MV-4-11 (cell line): ENCODE results near the gene NFIL3.

ENCODE experiments used
- DNase-seq: peaks from one replicate; lab custom pipeline; 2025; lab: John Stamatoyannopoulos, UW

Gene NFIL3

DNA sequence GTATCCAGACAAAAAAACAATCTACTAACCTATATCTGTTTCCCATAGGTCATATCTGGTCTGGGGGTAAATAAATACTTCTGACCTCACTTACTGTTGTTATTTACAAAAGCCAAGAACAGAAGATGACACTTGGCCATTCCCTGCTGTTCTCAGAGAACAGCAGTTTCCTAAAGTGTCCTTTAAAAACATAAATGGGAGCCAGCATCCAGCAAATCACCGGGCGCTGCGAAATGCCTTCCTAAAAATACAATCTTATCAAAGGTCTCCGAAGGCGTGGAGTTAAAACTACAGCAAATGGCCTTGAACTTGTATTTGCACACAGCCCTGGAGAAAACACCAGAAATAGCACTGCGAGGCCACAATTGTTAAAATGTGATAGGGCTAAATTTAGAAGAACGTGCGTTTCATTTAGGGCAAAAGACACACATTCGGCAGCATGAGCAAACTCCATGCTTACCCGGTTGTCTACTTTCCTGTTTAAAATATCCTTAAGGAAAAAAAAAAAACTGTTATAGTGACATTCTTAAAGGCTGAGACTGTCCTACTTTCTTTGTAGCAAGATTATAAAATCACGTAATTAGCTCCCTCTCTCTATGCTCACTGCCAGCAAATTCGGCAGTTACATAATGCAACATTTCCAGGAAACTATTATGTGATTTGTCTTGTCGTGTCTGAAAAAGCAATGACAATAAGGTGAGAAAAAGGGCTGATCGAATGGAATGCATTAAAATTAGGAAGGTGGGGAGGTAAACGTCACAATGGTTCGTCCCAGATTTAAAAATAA lies 1.5 kb downstream of the NFIL3 start:
- DNase-seq: peak; percentile 30

DNA sequence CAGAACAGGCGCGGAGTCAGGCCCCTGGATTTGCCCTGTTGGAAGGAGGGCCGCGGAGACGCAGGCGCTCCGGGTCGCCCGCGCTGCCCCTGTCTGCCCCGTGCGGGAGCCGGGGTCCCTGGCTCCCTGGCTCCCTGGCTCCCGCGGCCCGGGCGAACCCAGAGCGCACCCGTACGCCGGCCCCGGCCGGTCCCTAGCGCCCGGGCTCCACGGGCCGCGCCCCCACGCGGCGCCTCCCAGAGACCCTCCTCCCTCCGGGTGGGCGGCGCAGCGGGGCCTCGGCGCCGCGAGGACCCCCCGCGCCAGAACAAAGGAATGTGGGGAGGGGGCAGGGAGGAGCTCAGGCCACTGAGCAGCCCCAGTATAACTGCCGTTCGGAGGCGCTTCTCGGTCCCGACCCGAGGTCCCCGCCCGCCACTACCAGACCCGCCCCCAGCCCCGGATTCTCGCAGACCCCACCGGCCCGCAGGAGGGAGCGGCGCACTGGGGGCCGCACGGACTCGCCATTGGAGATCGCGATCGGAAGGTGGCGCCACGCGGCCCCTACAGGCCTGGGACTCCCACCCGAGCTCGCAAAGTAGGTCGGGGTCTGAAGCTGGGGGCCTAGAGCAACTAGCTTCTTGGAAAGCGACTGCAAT lies 2.4 kb downstream of the NFIL3 start:
- no peak for DNase-seq

DNA sequence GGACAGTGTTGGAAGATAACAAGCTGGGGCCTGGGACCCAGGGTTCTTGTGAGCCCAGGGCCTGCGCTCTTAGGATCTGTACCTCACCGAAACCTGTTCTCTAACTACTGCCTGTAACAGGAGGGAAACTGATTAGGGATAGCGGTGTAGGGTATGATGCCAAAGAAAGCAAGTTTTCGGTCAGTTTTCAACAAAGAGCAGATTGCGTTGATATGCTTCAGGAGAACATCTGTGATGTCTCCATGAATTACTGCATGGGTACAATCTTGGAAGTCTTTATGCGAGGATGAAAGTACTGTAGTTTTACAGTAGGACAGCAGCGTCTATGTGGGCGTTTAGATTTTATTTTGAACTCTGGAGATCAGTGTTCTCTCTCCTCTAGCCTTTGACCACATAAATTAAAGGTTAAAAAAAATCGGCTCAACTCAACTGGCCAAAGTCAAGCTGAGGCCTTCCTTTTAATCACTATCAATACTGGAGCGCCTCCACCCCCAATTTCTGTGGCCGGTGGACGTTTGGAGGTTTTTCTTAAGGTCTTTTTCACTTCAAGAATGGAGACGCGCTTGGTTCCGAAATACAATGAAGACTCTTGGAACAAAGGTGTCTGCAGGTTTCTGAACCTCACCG lies 3.0 kb downstream of the NFIL3 start:
- no peak for DNase-seq

DNA sequence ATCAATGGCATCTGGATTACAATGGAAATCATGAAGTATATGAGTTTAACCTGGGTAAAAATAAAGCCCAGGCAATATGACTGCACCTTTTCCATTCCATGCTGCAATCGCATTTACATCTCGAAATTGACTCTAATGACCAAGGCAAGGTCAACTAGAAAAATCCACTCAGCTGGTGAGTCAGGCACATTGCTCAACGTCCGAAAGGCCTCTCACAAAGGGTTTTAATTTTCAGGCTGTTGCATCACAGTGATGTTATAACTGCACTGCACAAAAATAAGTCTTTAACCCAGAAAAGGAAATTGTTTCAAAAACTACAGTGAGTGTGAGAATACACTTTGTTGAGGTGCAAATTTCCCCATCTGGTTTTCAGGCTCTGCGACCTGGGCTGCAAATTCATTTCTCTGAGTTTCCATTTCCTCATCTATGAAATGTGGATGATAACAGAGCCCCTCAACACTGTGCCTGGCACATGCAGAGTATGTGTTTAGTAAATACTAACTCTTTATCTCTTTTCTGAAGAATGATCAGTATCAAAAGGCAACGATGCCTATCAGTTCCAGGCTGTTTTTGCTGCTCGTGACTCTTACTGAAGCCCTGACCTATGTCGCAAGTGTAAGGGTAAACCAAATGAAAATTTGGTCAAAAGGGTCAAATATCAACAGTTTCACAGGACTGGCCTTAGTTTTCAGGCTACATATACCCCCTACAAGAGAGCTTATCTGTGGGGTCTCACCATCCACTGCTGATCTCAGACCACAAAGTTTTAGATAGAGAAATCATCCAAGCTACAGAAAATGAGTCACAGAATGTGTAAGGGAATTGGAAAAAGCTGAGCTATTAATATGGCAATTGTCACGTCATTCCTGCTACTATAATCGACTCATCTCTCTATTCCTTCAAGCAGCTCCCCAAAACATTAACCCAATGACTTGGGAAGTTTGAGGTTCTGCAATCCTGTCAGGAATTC lies 4.1 kb downstream of the NFIL3 start:
- DNase-seq: peak; percentile 97

DNA sequence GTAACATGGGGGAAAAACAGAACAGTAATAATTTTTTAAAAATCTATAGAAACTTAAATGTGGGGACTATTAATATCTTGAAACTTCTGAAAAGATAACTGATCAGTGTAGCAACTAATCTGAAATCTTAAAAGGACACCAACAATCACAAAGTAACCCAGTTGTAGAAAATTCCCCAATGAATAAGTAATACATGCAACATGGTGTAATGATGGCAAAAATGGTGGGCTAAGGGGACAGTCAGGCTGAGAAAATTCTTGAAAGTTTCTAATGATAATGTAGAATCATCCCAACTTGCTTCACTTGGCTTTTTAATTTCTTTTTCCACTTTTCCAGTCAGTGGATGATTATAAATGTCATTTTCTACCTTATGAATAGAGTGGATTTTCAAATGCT lies 5.4 kb downstream of the NFIL3 start:
- no peak for DNase-seq

DNA sequence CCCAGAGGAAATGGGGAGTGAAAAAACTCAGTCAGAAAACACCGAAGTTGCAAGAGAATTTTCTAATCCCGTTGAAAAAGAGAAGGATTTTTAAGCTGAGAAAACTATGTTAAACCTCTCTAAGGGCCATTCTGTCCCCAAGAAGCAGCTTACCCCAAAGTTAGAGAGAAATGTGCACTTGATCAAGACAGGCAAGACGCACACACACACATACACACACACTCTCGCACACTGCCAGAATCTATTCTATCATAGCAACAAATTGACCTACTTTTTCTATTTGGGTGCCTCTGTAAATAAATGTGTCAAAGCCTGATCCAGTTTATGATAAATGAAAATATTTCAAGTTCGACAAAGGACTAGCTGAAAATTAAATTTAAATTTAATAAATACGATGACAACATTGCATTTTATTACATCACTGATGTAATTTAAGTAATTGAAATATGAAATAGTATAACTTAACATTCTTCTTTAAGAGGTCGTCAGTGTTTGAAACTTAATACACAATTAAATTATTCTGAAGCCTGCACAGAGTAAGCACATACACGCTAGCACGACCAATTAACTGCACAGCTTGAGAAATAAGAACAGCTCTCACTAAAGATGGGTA lies 5.9 kb downstream of the NFIL3 start:
- DNase-seq: no peak

DNA sequence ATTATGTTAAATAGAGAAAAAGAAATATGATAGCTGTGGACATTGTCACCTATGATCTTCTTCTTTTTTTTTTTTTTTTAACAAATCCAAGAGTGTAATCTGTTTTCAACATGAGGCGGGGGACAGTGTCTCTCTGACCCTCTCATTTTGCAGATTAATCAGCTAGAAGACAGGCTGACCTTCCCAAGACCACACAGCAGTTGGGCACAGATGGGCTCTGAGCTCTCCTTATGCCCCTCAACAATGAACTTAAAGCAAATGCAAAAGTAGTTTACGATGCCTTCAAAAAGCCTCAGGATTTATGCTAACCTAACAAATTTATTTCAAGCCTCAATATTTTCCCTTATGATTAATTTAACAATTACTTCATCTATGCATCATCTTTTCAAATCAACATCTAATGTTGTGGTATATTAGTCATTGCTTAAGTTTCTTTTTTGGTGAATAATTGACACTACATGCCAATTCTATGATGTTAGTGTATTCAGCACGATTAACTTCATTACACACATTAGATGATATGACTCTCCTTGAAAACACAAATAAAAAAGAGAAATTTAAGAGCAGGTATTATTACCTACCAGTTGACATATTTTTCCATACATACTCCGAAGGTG lies 7.4 kb downstream of the NFIL3 start:
- no peak for DNase-seq

DNA sequence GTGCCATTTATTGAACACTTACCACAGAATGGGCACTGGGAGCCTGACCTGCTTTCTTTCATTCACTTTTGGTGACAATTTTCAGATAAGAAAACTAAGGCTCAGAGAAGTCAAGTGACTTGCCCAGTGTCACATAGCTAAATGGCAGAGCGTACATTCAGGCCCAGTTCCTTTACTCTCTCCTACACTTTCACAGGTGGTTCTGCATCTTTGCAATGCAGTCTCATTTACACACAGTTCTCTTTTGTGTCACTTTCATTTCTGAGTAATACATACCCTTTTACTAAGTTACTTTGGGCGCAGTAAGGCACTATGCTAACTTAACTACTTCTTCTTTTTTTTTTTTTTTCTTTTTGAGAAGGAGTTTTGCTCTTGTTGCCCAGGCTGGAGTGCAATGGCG lies 8.3 kb downstream of the NFIL3 start:
- DNase-seq: peak; percentile 92

DNA sequence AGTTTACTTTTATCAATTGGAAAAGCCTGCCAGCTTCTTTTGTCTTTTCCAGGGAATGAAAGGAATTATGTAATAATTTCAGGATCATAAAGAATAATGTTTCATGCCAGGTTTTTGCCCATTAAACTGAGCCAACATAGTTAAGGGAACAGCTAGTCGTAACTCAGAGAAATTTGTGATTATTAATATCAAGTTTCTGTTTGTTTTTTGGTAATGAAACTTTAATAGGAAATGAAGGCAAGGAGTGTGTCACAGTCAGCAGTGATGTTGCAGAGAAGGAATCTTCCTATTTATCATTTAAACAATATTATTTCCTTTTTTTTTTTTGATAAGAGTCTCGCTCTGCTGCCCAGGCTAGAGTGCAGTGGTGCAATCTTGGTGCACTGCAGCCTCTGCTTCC lies 10.7 kb downstream of the NFIL3 start:
- no peak for DNase-seq

DNA sequence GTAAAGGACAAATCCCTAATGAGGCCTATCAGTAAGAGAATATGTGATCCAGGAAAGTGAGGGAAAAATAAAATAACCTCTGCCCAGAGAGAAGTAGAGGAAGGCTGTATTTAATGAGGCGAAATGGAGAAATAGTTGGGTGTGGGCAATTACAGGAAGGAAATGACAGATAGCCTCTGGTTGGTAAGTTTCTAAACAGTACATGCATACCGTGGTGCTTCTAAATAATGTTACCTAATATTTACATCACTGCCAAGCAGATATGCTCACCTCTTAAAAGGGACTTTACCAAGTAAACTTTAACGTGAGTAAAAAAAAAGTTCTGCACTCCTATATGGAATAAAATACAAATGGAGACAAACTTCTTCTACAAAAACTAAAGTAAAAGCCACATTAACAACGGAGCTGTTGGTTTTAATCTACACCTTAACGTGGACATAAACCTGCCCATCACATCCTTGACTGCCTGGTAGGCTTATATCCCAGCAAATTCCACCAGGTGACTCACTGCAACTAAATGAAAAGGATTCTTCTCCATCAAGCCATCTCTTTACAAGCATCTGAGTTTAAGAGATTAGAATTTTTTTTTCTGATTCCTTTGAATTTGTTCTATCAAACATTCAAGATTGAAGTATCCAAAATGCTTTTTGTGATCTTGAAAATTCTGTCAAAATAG lies 12.4 kb downstream of the NFIL3 start:
- DNase-seq: peak; percentile 36

DNA sequence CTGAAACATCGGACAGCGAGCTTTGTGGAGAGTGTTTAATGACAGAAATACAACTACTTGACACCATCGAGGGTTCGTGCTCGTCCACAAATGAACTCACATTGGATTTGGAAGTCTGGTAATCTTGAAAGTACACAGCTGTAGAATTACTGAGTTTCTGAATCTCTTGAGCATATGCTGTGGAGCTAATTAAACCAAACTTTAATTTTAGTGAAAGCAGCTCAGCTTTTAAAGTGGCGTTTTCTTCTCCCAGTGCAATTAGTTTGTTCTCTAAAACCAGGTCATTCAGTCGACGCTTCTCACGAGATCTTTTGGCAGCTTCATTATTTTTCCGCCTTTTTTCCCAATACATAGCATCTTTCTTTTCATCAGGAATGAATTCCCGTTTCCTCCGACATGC lies 13.5 kb downstream of the NFIL3 start:
- no peak for DNase-seq

DNA sequence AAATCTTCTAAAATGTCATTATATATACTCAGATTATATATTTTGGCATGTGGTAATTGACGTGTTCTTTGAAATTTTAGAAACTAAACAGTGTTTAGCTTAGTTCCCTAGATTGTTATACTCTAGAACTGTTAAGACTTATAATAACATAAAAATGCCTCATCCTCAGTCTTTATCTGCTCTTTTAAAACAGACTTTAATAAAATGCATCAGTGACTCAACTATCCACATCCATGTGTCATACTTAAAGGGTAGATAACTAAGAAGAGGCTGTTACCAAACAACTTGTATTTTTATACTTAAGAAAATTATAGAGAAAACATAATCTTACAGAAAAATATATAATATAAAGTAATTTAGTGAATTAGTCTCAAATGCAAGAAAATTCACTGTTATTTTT lies 15.2 kb downstream of the NFIL3 start:
- DNase-seq: no peak

DNA sequence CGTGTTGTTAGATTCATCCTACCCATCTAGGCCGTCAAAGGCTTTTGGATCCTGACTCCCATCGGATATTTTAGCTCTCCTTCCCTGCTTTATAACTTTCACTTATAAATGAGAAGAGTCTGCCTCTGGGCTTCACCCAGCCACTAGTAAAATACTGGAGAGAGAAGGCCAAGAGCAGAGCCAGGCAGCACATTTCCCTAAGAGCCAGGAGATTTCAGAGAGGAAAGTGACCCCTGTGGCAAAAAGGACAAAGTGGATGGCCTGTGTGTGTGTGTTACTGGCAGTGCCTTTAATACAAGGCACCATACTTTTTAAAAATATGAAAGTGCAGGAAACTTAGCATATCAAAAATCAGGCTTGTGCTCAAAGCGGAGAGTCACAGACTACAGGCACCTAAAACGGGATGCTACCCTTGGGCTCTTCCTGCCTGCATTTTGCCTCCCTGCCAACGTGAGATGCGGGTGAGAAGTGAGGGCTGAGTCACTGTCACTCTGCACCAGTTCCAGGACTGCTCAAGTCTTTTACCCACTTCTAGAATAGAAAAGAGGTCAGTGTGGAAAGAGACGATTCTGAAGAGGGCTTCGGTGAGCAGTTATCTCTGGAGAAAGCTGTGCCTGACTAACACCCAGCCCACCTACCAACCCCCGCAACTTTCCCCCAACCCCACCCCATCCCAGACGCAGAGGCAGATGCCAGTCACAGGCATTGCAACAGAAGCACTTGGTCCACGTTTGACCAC lies 15.9 kb downstream of the NFIL3 start:
- DNase-seq: no peak

DNA sequence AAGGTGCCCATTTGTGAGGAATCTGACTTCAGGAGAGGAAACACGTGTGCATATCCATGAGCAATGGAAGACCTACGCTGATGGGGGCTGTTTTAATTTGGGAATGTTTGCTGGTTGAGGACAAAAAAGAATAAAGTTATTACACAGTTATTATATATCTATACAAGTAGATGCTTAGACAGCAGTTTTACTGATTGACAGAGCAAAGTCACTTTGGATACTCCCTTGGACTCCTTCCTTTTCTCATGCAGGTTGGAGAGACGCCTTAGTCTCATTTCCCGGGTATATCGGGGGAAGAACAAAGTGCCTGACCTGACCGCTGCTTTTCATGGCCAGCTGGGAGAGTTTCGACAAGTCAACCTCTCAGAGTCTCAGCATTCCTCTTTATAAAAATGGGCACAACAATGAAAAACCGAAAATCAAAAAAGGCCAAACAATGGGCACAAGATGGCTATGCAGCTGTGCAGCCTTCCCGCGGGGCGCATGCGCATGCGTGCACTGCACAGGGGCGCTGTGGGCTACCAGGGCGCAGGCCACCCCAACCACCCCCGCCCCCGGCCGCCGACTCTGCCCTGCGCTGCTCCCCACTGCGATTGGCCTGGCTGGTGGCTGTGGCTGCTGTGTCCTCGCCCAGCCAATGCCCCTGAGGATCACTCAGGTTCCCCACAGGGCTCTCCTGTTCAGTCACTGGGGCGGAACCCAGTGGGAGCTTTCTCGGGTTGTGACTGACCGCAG lies 18.1 kb downstream of the NFIL3 start:
- no peak for DNase-seq

DNA sequence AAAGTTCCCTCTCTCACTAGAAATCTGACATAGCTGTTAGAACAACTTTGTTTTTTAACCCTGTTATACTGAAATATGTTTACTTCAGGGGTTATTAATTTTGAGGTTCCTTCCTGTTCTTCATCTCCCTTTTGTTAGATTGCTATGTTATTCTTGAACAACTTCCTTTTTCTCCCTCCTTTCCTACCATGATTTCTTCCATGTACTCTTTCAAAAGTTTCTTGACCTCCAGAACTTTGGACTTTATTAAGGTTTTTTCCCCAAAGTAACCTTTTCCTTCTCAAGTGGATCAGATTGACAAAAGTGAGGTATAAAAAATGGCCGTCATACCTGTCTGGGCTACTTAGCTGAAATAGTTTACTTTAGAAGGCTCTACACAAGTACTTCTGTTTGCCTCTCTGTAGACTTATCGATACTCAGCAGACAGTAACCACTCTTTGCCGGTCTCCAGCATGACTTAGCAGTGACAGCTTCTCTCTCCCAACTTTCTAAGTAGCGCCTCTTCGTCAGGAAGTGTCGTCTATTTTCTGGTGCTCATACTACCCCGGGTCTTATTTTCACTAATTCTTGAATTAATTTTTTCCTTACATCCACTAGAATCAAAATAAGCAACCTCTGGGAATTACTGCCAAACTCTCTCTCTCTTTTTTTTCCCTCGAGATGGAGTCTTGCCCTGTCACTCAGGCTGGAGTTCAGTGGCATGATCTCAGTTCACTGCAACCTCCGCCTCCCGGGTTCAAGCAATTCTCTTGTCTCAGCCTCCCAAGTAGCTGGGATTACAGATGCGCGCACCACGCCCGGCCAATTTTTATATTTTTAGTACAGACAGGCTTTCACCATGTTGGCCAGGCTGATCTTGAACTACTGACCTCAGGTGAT lies 19.7 kb downstream of the NFIL3 start:
- peak; percentile 30 for DNase-seq

DNA sequence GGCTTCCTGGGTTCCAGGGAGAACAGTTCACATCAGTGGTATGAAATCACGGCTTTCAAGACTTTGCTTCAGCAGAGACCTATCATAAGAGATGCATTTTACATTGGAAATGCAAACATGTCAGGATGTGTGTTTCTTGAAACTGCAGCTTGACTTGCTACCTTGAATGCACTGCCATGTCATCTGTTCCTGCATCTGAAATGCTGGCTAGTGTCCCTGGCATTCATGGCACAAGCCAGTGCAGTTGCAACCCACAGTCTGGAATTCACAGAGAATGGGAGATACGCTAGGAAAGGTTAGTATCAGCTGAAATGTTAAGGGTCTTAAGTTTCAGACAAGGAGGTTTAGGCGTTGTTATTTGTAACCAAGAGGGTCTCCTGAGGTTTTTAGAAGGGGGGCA lies 24.7 kb downstream of the NFIL3 start:
- DNase-seq: no peak

DNA sequence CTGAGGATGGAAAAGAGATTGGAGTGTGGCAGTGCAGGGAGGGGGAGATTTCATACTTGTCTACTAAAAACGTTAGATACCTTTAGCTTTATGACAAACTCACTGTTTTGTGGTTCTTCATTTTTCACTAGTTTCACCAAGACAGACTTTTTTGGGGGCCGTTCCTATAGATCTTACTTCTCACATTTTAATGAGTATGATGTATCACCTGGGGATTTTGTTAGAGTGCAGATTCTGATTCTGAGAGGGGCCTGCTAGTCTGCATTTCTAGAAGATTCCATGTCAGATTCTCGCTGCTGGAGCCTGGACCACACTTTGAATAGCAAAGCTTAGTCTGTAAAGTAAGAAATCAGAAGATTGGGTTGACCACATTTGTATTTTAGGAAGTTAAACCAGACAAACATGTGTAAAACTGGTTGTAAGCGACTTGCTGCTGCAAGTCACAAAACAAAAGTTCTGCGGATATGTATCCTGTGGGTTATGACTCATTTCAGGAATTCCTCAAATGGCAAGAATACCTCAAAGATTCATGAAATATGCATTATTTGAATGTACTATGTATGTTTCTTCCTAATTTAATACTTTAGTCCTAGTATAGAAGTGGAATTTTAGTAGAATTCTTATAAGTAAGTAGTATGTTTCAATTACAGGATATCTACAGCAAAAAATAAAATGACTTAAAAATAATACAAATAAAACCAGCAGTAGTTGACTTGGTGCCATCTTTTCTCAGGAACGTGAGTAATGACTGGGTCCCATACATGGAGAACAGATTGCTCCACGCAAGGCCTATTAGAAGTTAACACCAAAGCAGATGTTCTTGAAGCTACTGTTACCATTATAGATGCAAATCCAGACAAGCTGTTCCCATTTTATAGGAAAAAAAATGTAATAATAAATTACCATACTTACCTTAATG lies 27.8 kb downstream of the NFIL3 start:
- DNase-seq: peak; percentile 93
